ENCODE data around the gene BAIAP2.

DNA sequence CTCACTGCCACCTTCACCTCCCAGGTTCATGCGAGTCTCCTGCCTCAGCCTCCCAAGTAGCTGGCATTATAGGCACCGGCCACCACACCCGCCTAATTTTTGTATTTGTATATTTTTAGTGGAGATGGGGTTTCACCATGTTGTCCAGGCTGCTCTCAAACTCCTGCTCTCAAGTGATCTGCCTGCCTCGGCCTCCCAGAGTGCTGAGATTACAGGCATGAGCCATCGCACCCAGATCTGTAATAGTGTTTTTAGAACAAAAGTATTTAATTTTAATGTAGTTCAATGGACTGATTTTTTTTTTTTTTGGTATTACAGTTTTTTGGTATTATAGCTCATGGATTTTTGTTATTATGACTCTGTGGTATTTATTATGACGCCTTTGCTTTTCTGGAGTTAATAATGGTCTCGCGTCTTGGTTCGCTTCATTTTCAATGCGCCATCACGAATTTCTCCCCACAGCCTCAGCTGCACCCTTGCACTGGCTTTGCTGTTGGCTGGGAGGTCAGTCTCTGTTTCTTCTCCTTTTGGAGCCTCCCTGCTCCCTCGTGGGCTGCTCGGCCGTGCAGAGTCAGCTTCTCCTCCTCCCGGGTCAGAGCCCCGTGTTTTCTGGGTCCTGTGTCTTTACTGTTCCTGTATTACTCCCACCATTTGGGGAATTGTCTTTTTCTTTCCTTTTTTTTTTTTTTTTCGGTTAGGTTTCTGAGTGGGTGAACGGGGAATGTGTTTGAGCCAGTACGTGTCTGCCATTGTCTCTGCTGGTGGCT is 27.2 kb downstream of the BAIAP2 start:
- TF ChIP-seq ZNF274 (IDR thresholded peaks at IDR 0.05; ENCODE audit: low read depth, low read length) = no peak
- no peak for TF ChIP-seq YY1 (IDR thresholded peaks at IDR 0.05; ENCODE audit: insufficient read depth, insufficient read length)
- no peak for TF ChIP-seq SUZ12 (IDR thresholded peaks at IDR 0.05; ENCODE audit: extremely low read depth, insufficient read depth, insufficient read length)
